SK-N-SH treated with all-trans-retinoic acid at 6 μM for 48 hours (cell line): ENCODE data around the gene PSMB8.
"Not testable (repeated sequence)": the region's sequence is repeated elsewhere in the genome, so short reads cannot be mapped to it uniquely, and the experiment has no call there.

Source experiments
- BACH2 ChIP-seq: fragments of 250-450 bp; sonication (Bioruptor Pico); IDR thresholded peaks from 2 replicates; pipeline ENCODE4 v1.9.0; 2021; ENCODE audit warnings: mild to moderate bottlenecking, borderline replicate concordance
- OSR1 ChIP-seq: fragments of 250-450 bp; sonication (Bioruptor Pico); IDR thresholded peaks from 2 replicates; pipeline ENCODE4 v1.8.0; 2022; ENCODE audit warnings: moderate library complexity, mild to moderate bottlenecking, inconsistent platforms
- RARB ChIP-seq: fragments of 250-450 bp; sonication (Bioruptor Pico); IDR thresholded peaks from 2 replicates; pipeline ENCODE4 v1.8.0; 2021; ENCODE audit warnings: mild to moderate bottlenecking, moderate library complexity
- TCF4 ChIP-seq: fragments of 250-450 bp; sonication (Bioruptor Pico); IDR thresholded peaks from 2 replicates; pipeline ENCODE4 v1.8.0; 2021; ENCODE audit warnings: mild to moderate bottlenecking, moderate library complexity, borderline replicate concordance
- TOX ChIP-seq: fragments of 250-450 bp; sonication (Bioruptor Pico); IDR thresholded peaks from 2 replicates; pipeline ENCODE4 v1.8.0; 2021; ENCODE audit warnings: mild to moderate bottlenecking, moderate library complexity, borderline replicate concordance
- ZFP3 ChIP-seq: fragments of 250-450 bp; sonication (Bioruptor Pico); IDR thresholded peaks from 2 replicates; pipeline ENCODE4 v1.5.0; 2020; ENCODE audit warnings: mild to moderate bottlenecking, moderate library complexity

DNA sequence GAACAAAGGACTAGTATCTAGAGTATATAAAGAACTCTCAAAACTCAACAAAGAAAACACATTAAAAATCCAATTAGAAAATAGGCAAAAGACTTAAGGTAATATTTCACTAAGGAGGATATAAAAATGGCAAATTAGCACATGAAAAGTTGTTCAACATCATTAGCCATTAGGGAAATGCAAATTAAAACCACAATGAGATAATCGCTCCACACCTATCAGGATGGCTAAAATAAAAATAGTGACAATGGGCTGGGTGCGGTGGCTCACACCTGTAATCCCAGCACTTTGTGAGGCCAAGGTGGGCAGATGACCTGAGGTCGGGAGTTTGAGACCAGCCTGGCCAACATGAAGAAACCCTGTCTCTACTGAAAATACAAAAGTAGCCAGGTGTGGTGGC, 37.1 kb upstream of the PSMB8 start:
- not testable (repeated sequence) for TF ChIP-seq ZFP3 (CRISPR knock-in tag); BACH2 (CRISPR knock-in tag); OSR1 (CRISPR knock-in tag); TOX; TCF4 (CRISPR knock-in tag); RARB (CRISPR knock-in tag)
